Pancreas (tissue), 10 donors: Measurements from ENCODE around the gene SOCS2. TPM values are rescaled to one million over a fixed set of nuclear protein-coding genes. Genes with fewer than 3 reads are reported as not detected.

ENCODE experiments used
- ATAC-seq, 4 donors: fragments of 200-7000 bp; cut with Tn5 transposase; one replicate each; pipeline versions ENCODE4 v1.8.0 to v1.9.1; 2020; ENCODE audit warnings: mild to moderate bottlenecking in 4 of 4, moderate library complexity in 4 of 4
- DNase-seq, 6 donors: peaks; one replicate each; pipeline ENCODE4 v3.0.0-alpha.2; 2020
- FAIRE-seq: peaks from 2 replicates; lab custom pipeline; 2012; peaks lifted over from hg19 to GRCh38; lab: Jason Lieb, UNC
- H3K27ac ChIP-seq, 4 donors: fragments of 200-600 bp; sonication (generic); 1 replicate in 3 of 4; 2 replicates in 1 of 4; pipeline versions ENCODE4 v1.5.0 to v1.8.0; 2020
- H3K27me3 ChIP-seq, 4 donors: fragments of 200-600 bp; one replicate each; pipeline ENCODE4 v1.8.0; 2021
- H3K36me3 ChIP-seq, 3 donors: fragments of 200-600 bp; sonication (generic) in 1 of 3; one replicate each; pipeline versions ENCODE4 v1.5.0 to v1.8.0; 2020 to 2021
- H3K4me1 ChIP-seq, 3 donors: fragments of 200-600 bp; one replicate each; pipeline ENCODE4 v1.8.0; 2021
- H3K4me3 ChIP-seq, 4 donors: fragments of 200-600 bp; sonication (generic) in 2 of 4; one replicate each; pipeline versions ENCODE4 v1.5.0 to v1.8.0; 2020 to 2021
- H3K9me3 ChIP-seq, 4 donors: fragments of 200-600 bp; one replicate each; pipeline ENCODE4 v1.8.0; 2021
- CTCF ChIP-seq, 4 donors: fragments of 200-600 bp; sonication (generic) in 3 of 4; IDR thresholded peaks; one replicate each; pipeline versions ENCODE4 v1.5.0 to v1.8.0; 2021; ENCODE audit warnings: antibody characterized with exemption in 4 of 4
- WGBS, 2 donors: extraction: QIAGEN DNeasy Blood & Tissue Kit; methylation state at CpG; one replicate each; pipeline ENCODE4 v1.1.7; 2013; 5-methylcytosine and 5-hydroxymethylcytosine counted together
- intact Hi-C, 3 donors: fragments of 100-400 bp; cut with DNase I; formaldehyde crosslinking; loops; one replicate each; pipeline versions ENCODE4 v1.11.1 to v1.14.2; 2022
- polyA plus RNA-seq, 2 donors: library from polyadenylated mRNA; stranded (reverse); fragments of 200-250 nt; gene quantifications; one replicate each; pipeline ENCODE4 v1.2.3, GENCODE V29; 2013
- total RNA-seq, 6 donors: library from RNA; stranded (reverse); fragmentation: NEBNext Ultra II Directional in 4 of 6; extraction: Animal tissue kit (Norgen Biotek cat#: 25700) in 4 of 6; gene quantifications; one replicate each; pipeline versions ENCODE4 v1.2.1 to v1.2.4, GENCODE V29; 2021 to 2023
- donor health status: healthy with polysubstance abuse.
- donor health status: DM: no; HTN: no; CAD: no; lungs with moderate emphysema.
- donor health status: DM: no; HTN: no; CAD: no.
- donor health status: control.
- donor health status: control.
- donor health status: Bipolar disorder and iron deficiency.
- donor health status: DM: yes; HTN: yes; CAD: no.
- donor health status: DM: no; HTN: no; CAD: no.
- donor health status: DM: no; HTN: no; CAD: no.
- donor health status: DM: yes; HTN: yes; CAD: no.

SOCS2 gene
- total and polyA plus RNA-seq, 8 donors = 3.2 to 14.8 (median 5.6) TPM

GRCh38 chr12:93571365-93571924, 1.0 kb upstream of the SOCS2 start:
- intact Hi-C loops = no loop called here
- no peaks in the 10 kb centered on the region for H3K36me3 ChIP-seq
- H3K4me3 ChIP-seq = peak overlapping the region; percentile 66 to 79 (median 72)
- no peaks in the 10 kb centered on the region for H3K4me1 ChIP-seq
- TF ChIP-seq CTCF (IDR thresholded peaks at IDR 0.05) = peak in 1 of 4 donors; percentile 12
- ATAC-seq (peak; percentile 27 to 39 (median 30)), DNase-seq (peak; percentile 60 to 87 (median 76)), FAIRE-seq (no peak)
- WGBS, 2 donors = 1 to 2% methylated on average over 36 to 47 of the region's 47 CpGs
- no peaks in the 10 kb centered on the region for H3K9me3 ChIP-seq
- no peaks in the 10 kb centered on the region for H3K27me3 ChIP-seq
- H3K27ac ChIP-seq = peak overlapping the region; percentile 81 to 85 (median 83)

- FAIRE-seq = no peak
- DNase-seq = peak in 4 of 6 donors; percentile 22 to 75 (median 48)
- TF ChIP-seq CTCF (IDR thresholded peaks at IDR 0.05) = no peak
- Histone ChIP-seq H3K36me3 (no peaks in the 10 kb centered on the region), H3K27me3 (no peaks in the 10 kb centered on the region), H3K27ac (peak overlapping the region in 2 of 4 donors; percentile 15 to 84), H3K4me1 (no peaks in the 10 kb centered on the region), H3K4me3 (peak overlapping the region; percentile 66 to 79 (median 72)), H3K9me3 (no peaks in the 10 kb centered on the region)
- intact Hi-C loops = no loop called here
- ATAC-seq = no peak
- 18 to 26% methylated on average over 69 to 75 of the region's 75 CpGs for WGBS, 2 donors
Measured at GRCh38 chr12:93572712-93573551, 457 bp downstream of the SOCS2 start.

- FAIRE-seq (no peak), ATAC-seq (no peak), DNase-seq (no peak)
- H3K27ac ChIP-seq = peak overlapping the region in 2 of 4 donors; percentile 15 to 84
- peak overlapping the region; percentile 66 to 79 (median 72) for H3K4me3 ChIP-seq
- no peaks in the 10 kb centered on the region for H3K27me3 ChIP-seq
- H3K9me3 ChIP-seq = no peaks in the 10 kb centered on the region
- no peaks in the 10 kb centered on the region for H3K36me3 ChIP-seq
- WGBS, 2 donors = 61 to 84% methylated on average over 21 of the region's 21 CpGs
- no peaks in the 10 kb centered on the region for H3K4me1 ChIP-seq
- TF ChIP-seq CTCF (IDR thresholded peaks at IDR 0.05) = no peak
- intact Hi-C loops = no loop called here
Measured at GRCh38 chr12:93573552-93574223, 1.2 kb downstream of the SOCS2 start.

- ATAC-seq = no peak
Measured at GRCh38 chr12:93577222-93577621, 4.7 kb downstream of the SOCS2 start.

More at GRCh38 chr12:93577222-93577621, 4.7 kb downstream of the SOCS2 start:
- no peaks in the 10 kb centered on the region for H3K9me3 ChIP-seq
- DNase-seq (no peak), FAIRE-seq (no peak)
- TF ChIP-seq CTCF (IDR thresholded peaks at IDR 0.05) = no peak
- no peaks in the 10 kb centered on the region for H3K4me1 ChIP-seq
- H3K4me3 ChIP-seq = no peak overlapping the region
- intact Hi-C loops = no loop called here
- no peak overlapping the region for H3K27ac ChIP-seq
- H3K27me3 ChIP-seq = no peaks in the 10 kb centered on the region
- H3K36me3 ChIP-seq = no peaks in the 10 kb centered on the region
- WGBS, 2 donors = 67 to 71% methylated on average over 3 of the region's 3 CpGs
